Erythroblast (primary cell): ENCODE measurements around the gene FICD.

Experiments used
- GATA1 ChIP-seq: IDR thresholded peaks from 2 replicates; pipeline ENCODE4 v1.6.1; 2011; ENCODE audit warnings: low read depth, mild to moderate bottlenecking, control low read depth, low read length, moderate library complexity
- POLR2A ChIP-seq: IDR thresholded peaks from 2 replicates; pipeline ENCODE4 v1.6.1; 2011; ENCODE audit warnings: mild to moderate bottlenecking, low read length

DNA sequence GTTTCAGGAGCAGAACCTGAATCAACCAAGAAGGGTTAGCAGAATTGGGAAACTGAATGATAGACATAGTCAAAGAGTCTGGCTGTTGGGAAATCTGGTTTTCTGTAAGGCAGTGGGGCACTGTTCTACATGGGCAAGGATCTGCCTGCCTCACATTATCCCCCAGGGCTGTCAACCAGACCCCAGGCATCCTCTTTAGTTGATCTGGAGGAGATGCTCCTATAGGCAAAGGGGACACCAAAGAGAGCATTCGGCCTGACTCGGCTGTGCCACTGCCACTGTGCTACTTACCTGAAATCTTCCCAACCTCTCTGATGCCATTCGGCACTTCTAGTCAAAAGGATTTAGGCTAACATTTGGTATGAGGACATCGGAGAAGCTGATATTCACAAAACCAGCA lies 51.4 kb downstream of the FICD start:
- TF ChIP-seq POLR2A (no peak), GATA1 (no peak)
